ENCODE results near the gene PTS.

PTS gene

DNA sequence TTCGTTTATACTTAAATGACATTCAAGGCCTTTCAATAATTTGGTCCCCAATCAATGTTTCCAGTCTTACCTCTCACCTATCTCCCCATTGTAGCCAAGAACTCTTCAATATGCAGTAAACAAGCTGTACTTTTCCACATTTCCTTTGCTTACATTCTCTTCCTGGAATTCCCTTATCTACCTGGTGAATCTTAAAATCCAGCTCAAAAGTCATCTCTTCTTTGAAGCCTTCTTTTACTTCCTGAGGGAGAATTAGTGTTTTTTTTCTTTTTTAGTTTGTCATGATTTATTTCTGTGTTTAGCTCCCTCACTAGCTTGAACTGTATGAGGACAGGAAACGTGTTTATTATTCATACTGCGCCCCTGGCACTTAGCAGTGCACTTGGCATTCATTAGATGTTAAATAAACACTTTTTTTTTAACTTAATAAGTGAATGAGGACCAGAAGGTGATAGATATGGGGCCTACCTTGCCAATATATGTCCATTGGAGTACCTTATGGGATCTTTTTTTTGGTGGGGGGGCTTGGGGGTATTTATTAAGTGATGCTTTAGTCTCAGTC lies 4.9 kb upstream of the PTS start:
- no peak for DNase-seq (ENCODE audit: low read depth in 2 of 2)

DNA sequence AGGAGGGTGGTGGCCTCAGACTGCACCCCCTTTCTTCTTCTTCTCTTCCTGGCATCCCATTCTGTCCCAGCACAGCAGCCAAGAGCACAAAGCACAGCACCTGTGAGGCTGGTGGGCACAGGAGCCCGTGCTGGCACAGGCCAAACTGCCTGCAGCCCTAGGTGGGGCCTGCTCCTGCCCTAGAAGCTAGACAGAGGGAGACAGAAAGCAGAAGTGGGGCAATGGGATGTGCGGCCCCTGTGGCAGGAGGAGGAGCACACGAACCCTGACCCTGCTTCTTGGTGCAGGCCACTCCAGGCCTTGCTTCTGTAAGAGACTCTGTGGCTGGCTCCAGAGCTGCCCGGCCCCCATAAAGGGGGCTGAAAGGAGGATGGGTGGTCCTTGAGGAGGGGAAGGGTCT lies 3.9 kb upstream of the PTS start:
- DNase-seq (ENCODE audit: low read depth in 2 of 2) = no peak

DNA sequence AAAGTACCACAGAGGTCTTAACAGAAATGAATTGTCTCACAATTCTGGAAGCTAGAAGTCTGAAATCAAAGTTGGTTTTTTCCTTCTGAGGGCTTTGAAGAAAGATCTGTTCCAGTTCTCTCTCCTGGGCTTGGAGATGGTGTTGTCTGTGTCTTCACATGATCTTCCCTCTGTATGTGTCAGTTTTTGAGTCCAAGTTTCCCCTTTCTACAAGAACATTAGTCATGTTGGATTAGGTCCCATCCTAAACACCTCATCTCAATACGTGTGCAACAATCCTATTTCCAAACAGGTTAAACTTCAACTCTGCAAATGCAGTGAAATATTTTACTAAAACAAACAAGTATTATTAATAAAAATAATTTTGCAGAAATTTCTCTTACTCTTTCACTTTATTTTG lies 3.1 kb upstream of the PTS start:
- no peak for DNase-seq (ENCODE audit: low read depth in 2 of 2)

DNA sequence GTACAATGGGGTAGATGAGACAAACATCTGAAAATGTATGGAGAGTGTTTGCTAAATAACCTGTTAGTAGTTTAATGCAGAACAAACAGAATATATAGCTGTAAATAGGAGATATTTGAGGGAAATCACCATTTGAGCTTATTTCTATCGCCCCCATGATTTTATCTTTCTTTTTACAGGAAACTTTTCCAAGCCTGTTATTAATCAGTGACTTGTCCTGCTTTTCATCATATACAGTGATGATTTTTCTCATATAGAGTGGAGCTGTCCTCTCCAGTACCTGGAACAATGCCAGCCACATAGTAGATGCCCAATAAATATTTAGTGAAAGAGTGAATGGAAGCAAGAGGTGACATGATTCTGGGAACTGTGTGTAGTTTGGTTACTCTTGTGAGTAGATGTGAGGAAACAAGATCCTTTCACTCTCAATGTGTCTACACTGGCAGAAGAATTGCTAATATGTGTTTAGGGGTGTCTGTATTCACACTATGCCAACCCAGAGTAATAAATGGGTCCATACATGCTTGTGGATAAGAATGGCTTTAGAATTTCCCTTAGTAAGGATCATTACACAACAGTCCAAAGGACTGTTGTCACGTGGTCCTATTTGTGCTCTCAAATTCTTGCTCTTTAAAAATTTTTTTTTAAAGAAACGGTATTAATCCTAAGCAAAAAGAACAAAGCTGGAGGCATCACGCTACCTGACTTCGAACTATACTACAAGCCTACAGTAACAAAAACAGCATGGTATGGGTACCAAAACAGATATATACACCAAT lies 2.3 kb upstream of the PTS start:
- DNase-seq (ENCODE audit: low read depth in 2 of 2) = no peak

DNA sequence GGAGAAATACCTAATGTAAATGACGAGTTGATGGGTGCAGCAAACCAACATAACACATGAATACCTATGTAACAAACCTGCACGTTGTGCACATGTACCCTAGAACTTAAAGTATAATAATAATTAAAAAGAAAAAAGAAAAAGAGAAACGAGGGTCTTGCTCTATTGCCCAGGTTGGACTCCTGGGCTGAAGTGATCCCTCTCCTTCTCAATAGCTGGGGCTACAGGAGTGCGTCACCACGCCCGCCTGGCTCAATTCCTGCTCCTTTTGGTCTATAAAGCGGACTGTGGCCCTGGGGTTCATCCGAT lies 521 bp upstream of the PTS start:
- DNase-seq (ENCODE audit: low read depth in 2 of 2) = no peak

DNA sequence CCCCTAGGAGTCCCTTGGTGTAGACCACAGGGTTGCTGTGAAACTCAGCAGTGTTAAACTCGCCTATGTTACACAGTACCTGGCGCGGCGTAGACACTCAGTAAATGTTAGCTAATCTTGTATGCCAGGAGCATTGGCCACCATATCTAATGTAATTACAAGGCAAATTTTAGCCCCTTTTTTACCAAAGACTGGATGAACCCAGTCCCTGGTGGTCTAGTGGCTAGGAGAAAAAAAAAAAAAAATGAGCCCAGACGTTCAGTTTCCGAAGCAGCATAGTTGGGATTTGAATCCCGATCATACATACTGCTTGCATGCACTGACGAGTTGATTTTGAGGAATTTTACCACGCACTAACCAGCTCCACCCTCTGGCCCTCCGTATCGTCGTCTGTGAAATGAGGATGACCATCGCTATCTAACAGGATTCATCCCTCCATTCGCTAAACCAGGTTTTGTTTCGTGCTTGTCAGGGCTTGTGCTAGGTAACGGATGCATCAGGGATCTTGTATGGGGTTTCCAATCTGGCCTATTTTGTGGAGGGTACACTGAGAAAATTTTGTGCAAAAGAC lies 688 bp downstream of the PTS start:
- no peak for DNase-seq (ENCODE audit: low read depth in 2 of 2)

DNA sequence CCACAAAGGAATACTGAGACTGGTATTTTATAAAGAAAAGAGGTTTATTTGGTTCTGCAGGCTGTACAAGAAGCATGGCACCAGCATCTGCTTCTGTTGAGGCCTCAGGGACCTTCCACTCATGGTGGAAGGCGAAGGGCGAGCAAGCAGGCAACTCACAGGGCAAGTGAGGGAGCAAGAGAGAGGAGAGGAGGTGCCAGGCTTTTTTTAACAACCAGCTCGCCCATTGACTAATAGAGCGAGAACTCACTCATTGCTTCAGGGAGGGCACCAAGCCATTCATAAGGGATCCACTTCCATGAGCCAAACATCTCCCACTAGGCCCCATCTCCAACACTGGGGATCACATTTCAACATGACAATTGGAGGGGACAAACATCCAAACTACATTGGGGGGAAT lies 1.2 kb downstream of the PTS start:
- DNase-seq (ENCODE audit: low read depth in 2 of 2) = no peak

DNA sequence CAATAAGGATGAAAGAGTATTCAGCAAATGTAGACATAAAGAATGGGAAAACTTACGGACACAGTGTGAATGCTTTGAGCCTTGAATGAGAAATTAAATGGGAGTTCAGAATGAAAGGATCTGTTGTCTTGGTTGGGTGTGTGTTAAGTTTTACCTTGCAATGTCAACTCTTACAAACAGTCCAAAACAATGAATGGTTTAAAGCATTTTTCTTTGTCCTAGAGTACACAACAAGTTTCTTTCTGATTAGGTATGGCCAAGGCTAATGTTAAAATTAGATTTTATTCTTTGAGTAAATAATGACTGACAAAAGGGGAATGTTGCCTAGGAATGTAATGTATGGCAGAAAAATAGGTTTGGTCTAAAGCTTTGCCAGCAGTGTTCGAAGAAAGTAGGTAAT lies 2.5 kb downstream of the PTS start:
- no peak for DNase-seq (ENCODE audit: low read depth in 2 of 2)

DNA sequence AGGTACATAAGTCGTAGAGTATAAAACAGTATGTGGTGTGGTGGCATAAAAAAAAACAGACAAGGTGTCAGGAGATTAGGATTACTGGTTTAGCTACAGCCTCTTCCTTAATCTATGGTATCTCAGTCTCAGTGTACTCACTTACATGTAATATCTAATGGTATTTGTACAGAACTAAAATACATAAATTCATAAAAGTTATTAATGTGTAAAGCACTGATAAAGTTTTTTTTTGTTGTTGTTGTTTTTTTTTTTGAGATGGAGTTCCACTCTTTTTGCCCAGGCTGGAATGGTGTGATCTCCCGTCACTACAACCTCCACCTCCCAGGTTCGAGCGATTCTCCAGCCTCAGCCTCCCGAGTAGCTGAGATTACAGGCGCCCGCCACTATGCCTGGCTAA lies 2.9 kb downstream of the PTS start:
- DNase-seq (ENCODE audit: low read depth in 2 of 2) = no peak

DNA sequence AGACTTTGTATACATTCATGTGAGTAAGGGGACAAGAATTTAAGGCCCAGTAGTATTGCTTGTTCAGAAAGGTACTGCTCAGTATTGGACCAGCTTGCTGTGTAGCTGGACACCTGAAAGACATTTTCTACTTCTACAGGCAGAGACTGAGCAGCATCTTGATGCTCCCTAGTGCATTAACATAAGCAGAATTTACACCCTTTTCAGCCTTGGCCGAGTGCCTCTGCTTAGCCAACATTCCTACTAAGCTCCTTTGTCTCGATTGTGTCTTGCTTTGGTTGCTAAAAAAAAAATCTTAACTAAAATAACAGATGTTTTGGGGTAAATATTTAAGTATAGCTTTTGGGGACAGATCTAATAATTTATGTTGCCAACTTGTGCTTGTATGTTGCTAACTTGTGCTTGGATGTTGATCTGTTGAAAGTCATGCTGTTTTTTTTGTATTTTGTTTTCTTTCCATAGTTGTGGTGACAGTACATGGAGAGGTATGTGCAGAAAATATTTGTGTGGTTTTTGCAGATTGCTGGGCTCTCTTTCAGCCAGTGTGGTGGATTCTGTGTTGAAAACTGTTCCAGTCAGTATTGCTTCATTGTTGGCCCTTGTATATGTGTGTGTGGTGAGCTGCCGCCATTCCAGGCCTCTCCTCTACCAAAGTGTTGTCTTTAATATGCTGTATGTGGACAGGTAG lies 3.7 kb downstream of the PTS start:
- DNase-seq (ENCODE audit: low read depth in 2 of 2) = no peak

DNA sequence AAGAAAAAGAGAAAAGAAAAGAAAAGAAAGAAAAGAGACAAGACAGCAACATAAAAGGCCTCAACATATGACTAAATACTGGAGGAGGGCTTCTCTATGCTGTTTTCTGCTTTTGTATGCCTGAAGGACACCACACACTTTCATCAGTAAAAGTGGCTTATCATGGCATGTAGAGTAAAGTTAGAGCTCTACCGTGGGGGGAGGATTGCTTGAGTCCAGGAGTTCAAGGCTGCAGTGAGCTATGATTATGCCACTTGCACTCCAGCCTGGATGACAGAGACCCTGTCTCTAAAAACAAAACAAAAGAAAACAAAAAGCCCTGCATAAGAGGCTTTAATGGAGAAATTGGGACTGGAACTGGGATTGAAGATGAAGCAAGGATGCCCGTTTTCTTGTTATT lies 5.7 kb downstream of the PTS start:
- no peak for DNase-seq (ENCODE audit: low read depth in 2 of 2)

DNA sequence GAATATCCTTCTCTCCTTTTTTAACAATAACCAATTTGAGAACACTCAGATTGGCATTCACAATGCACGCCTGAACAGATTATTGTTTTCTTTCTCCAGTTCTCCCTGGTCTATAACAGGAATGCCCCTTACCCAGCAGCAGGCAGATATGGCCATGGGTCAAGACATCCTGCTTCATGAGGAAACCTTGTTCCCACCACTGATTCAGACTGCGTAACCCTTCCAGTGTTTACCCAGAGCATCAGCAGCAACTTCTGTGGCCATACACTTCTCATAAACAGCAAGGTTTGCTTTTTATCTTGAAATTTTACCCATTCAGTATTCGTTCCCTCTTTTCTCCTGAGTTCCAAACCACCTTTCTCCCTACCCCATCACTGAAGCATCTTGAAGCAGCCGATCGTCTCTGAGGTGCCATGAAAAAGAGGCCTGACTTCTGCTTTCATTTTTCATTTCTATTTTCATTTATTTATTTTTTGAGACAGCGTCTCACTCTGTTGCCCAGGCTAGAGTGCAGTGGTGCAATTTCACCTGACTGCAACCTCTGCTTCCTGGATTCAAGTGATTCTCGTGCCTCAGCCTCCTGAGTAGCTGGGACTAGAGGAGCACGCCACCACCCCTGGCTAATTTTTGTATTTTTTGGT lies 9.6 kb downstream of the PTS start:
- DNase-seq (ENCODE audit: low read depth in 2 of 2) = no peak

DNA sequence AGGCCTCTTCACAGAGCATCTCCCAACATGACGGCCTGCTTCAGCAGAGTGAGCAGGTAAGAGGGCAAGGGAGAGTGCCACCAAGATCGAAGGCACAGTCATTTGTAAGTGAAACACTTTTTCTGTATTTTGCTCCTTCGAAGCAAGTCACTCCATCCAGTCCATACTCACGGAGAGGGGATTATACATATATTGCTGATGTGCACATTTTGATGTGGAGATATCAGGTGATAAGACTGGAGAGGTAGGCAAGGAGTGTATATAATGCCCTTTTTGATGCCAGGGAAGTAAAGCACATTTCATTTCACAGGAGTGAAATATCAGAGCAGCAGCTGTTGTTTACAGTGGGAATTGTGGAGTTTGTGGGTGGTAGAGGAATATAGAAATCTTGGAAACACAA lies 11.2 kb downstream of the PTS start:
- DNase-seq (ENCODE audit: low read depth in 2 of 2) = no peak

DNA sequence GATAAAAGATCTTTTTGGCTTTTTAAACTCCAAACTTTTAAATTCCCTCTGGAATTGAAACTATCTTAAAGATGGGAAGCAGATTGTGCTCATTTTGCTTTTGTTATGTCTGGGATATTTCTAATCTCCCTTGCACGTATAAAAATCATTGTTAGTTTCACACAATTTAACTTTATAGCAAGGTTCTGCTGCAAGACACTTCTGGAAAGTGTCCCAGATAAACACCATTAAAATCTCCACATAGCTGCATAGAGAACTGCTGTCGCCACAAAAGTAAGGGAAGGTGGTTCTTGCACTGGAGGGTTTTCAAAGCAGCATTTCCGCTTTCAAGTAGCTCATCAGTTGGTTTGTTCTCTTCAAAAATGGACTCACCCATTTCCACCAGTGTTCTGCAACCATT lies 11.8 kb downstream of the PTS start:
- DNase-seq (ENCODE audit: low read depth in 2 of 2) = no peak

DNA sequence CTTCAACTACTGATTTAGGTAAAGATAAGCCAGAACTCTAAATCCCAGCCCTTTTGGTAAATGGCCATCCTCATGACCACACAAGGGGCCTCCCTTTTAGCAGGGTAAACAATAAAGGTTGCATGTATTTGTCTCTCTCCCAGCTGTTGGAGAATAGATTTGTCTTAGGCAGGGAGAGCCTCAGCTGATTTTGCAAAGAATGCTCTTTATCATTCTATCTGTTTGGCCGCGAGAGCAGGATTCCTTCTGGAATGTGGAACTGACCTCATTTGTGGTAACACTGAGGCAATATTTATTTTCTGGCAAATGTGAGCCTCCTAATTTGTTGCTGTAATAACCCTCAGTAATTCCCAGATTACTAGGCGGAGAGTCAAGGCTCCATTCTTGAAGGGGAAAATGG lies 15.3 kb downstream of the PTS start:
- DNase-seq (ENCODE audit: low read depth in 2 of 2) = no peak

DNA sequence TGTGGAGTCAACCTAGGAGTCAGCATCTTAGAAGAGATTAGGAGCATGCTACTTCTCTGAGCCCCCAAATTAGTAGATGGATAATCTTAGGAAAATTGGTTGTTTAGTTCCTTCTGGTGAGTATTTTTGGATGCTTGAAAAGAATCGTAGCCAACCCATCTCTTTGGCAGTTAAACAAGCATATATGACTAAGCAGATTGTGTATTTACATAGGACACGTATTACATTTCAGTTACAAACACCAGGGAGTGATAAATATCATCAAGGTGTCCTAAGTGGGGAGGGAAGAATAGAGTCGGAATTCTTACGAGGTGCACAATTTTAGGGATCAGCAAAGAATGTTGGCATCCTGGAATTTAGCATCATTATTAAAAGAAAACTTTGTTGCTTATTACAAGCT lies 21.0 kb downstream of the PTS start:
- DNase-seq (ENCODE audit: low read depth in 2 of 2) = no peak

DNA sequence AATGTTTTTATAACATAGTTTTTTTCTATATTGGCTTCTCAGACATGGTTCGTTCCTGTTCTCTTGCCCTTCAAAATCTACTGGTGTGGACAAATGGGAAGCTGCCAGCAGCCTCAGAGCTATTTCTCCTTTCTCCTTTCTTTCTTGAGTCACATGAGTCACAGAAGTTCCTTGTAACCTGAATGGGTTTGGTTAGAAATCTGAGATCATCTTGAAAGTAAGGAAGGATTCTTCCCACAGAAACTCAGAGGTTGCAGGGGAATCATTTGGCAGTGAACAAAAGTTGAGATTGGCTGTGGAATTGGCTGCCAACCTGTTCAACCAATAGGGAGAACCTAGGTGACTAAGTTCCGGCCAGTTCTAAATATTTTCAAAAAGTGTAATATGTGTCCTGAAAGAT lies 22.0 kb downstream of the PTS start:
- DNase-seq (ENCODE audit: low read depth in 2 of 2) = no peak

DNA sequence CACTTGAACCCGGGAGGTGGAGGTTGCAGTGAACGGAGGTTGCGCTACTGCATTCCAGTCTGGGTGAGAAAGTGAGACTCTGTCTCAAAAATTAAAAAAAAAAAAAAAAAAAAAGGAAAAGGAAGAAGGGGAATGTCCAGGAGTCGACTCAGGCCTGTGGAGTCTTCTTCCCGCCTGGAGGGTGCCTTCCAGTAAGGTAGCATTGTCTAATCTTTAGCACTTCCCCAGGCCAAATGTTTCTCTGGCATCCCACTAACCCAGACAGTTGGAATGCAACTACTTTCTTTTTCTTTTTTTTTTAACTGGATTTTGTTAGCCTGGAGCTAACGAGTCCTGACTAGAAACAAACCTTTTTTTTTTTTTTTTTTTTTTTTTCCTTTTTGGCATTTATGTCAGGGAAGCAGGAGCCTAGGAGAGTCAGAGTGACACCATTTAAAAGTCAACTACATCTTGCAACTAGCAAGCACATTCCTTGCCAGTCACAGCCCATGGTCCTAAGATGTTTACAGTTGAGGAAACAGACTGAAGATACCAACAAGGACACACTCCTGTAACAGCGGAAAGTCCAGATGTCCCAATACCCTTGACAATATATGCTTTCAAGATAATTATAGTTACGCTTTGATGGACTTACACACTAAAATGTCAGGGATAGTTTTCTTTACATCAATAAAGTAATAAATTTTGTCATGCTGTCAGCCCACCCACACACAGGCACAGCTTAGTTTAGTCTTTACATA lies 23.8 kb downstream of the PTS start:
- DNase-seq (ENCODE audit: low read depth in 2 of 2) = no peak

DNA sequence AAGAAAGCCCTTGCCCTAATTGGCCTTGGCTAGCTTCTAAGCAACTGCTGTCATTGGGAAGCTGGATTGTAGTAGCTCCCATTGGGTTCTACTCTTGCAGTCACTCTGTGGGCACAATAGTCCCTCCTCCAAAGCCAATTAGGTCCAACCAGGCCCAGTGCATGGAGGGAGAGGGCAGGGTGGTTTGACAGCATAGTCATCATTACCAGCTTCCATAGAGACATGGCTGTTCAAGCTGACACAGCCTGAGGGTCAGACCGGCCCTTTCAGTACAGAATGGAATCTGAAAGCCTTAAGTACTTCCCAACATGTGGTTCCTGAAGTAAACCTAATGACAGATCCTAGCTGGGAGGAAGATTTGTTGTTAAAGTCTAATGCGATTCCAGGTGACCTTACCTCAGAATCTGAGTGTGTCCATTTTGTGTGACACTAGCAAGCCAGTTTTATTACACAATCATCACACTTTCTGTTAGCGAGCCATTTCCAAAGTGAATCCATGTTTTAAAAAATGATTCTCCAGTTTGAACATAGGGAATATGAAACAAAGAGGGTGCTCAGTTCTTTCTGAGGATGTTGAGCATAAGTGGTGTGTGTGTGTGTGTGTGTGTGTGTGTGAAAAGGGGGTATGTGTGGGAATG lies 27.5 kb downstream of the PTS start:
- no peak for DNase-seq (ENCODE audit: low read depth in 2 of 2)

DNA sequence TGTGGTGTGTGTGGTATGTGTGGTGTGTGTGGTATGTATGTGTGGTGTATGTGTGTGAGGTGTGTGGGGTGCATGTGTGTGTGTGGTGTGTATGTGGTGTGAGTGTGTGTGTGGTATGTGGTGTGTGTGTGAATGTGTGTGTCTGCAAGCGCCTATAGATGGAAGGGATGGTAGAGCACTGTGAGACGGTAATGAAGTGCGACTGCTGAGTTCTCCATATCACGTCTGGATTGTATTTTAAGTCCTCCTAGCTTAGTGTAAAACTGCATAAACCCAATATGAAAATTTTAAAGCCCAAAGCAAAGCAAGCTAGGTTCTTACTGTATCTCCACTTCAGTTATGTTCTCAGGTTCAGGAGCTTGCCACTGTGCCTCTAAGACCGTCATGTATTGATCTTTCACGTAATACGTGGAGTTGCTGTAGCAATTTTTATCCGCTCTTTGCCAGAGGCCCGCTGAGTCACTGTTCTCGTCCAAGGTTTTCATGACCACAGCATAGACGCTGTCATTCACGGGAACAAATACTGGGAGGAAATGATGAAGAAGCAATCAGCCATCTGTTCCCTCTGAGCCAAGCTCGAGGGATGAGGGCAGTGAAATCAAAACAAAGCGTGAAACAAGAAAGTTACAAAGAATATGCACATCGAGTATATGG lies 29.0 kb downstream of the PTS start:
- no peak for DNase-seq (ENCODE audit: low read depth in 2 of 2)

DNA sequence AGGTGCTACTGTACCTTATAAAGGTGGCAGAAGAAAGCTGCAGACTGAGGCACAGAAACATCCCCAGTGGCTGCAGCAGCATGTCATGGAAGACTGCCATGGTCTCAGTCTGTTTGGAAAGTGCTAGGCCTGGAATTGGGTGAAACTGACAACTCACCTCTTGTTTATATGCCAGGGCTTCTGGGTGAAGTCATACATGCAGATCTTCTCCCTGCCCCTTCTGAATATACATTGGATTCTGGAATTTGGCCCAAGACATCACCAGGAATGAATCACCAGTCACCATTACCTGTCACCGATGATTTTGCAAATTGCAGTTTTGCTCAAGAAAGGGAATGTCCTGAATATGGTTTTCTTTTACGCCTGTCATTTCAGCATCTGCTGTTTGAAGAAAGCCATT lies 34.3 kb downstream of the PTS start, which contains the start of gene PLET1:
TSS of gene PLET1 (minus strand) at position 371 of the 400 bp plus-strand sequence. CDS start at position 100, 271 bp downstream.
- DNase-seq (ENCODE audit: low read depth in 2 of 2) = no peak
